GM12864 (cell line): ENCODE results near the gene LDHAL6B.

Experiments used
- DNase-seq: peaks from one replicate; pipeline ENCODE4 v3.0.0-alpha.2; 2011; ENCODE audit warnings: low read depth
- H3K4me3 ChIP-seq: 2 replicates; pipeline ENCODE4 v1.5.1; 2011; ENCODE audit warnings: mild to moderate bottlenecking, low read depth, low read length, control low read depth
- TF ChIP-seq, protein P1 (sequence below): IDR thresholded peaks from 2 replicates; pipeline ENCODE4 v1.5.1; 2011; ENCODE audit warnings: low read depth, mild to moderate bottlenecking, moderate library complexity, low read length, control low read depth, inconsistent platforms; ENCODE audit errors: missing control alignments

The LDHAL6B gene

DNA sequence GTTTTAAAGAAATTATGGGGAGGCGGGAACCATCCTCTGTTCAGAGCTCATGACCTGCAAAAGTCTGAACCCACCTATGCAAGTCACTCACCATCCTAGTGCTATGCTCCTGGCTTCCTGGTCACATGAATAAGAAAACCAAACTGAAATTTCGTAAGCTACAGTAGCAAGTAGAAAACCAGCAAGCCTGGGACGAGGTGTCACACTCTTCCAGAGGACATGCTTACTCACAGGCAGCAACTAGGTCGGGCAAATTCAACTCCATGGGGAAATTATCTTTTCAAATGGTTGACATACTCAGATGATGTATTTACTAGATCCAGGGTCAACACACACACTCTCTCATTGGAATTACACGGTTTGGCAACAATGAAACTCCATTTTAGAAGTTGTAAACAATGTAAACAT, 31.3 kb downstream of the LDHAL6B start:
- H3K4me3 ChIP-seq, result peak overlapping the region; percentile 35; the same call in 1 of the 2 replicates
- TF ChIP-seq, protein P1, sequence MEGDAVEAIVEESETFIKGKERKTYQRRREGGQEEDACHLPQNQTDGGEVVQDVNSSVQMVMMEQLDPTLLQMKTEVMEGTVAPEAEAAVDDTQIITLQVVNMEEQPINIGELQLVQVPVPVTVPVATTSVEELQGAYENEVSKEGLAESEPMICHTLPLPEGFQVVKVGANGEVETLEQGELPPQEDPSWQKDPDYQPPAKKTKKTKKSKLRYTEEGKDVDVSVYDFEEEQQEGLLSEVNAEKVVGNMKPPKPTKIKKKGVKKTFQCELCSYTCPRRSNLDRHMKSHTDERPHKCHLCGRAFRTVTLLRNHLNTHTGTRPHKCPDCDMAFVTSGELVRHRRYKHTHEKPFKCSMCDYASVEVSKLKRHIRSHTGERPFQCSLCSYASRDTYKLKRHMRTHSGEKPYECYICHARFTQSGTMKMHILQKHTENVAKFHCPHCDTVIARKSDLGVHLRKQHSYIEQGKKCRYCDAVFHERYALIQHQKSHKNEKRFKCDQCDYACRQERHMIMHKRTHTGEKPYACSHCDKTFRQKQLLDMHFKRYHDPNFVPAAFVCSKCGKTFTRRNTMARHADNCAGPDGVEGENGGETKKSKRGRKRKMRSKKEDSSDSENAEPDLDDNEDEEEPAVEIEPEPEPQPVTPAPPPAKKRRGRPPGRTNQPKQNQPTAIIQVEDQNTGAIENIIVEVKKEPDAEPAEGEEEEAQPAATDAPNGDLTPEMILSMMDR, result no peak
- peak; percentile 60 for DNase-seq

DNA sequence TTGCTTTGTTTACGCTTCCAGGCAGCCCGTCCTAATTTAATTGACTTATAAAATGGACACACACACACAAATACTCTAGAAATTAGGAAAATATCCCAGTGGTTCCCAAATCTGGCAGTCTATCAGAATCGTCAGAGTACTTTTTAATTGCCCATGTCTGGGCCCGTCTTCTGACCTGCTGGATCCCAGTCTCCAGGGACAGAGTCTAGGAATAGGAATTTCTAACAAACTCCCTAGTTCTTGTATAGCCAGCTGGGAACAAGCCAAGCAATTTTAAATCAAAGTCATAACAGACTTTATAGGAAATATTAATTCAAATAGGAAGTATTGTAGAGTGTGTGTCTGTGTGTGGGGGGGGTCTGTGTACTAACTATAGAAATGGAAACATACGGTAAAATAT, 33.4 kb downstream of the LDHAL6B start:
- no peak for DNase-seq
- TF ChIP-seq, protein P1, result no peak
- H3K4me3 ChIP-seq, result no peak overlapping the region

DNA sequence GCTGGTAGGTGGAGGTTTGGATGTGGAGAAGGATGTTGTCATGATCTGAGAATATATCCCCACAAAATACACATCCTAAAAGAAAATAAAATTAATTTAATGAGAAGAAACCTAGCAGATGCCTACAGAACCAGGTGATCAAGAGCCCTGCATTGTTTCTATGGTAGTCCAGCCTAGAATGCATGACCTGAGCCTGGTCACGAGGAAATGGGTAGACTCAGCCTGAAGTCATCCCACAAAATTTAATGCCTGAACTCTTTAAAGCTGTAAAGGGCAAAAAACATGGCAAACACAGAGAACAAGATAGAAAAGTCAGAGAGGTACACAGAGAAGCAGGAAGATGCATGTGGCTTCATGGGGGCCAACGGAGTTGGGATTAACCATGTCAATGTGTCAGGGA, 36.0 kb downstream of the LDHAL6B start:
- DNase-seq, result no peak
- no peak overlapping the region for H3K4me3 ChIP-seq
- TF ChIP-seq, protein P1, result no peak

DNA sequence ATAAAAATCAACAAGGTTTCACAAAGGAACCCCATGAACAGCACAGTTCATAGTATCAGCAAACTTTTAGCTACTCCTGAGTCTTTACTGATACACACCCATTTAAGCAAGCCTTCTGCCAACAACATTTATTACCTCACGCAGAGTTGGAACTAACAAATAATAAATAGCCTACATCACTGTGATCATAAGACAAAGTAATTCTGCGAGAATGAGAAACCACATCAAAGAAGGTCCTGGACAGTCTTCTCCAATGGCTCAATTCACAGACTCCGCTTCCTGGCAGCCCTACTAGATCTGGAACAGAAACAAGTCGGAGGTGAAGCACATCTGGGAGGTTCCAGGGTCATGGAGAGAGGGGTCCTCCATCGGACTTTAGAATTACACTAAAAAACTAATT, 37.0 kb downstream of the LDHAL6B start:
- no peak overlapping the region for H3K4me3 ChIP-seq
- TF ChIP-seq, protein P1, result no peak
- no peak for DNase-seq

DNA sequence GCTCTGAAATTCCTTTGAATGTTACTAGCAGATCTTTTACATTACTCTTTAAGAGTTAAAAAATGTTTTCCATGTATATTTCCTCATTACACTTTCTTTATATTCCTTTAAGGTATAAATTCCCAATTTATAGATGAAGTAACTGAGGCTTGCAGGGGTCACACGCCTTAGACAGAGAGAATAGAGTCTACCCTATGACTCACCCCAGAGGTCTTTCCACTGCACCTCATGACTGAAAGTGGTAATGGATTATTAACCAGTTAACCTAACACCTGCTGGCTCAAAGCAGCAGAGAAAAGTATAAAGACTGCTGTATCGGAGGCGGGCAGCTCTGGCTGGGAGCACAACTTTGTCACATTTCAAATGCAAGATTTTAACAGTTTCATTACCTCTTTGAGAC, 37.7 kb downstream of the LDHAL6B start:
- DNase-seq, result peak; percentile 52
- no peak overlapping the region for H3K4me3 ChIP-seq
- TF ChIP-seq, protein P1, result no peak

DNA sequence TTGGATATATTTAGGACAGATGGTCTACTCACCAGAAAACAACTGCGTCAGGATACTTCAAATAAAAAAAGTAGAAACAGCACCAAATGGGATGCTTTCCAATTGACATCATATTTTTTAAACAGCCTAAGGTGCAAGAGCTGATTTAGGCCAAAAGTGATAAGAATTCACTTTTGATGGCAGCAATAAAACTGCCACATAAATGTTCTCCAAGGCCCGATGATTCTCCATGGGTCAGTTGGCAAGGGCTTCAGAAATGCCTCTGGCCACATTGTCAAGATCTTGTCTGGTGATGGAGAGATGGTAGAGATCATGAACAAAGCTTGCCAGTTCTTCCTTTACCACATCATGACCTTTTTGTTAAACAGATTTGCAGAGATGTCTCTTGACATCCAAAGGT, 38.9 kb downstream of the LDHAL6B start:
- TF ChIP-seq, protein P1, result no peak
- no peak for DNase-seq
- no peak overlapping the region for H3K4me3 ChIP-seq

DNA sequence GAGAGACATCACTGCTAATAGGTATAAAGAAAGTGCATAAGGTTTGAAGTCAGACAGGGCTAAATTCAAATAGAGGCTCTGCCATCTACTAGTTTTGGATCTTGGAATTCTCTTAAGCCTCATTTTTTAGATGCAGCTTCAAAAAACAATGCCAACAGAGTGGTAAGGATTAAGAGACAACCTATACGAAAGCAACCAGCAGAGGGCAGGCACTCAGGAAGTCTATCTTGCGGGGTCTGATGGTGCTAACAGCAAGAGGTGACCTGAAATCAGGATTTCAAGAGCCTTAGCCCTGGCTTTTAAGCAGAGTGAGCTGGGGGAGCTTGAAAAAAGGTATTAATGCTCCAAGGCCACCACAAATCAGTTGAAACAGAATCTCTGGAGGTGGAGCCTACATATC, 40.7 kb downstream of the LDHAL6B start:
- no peak overlapping the region for H3K4me3 ChIP-seq
- TF ChIP-seq, protein P1, result peak; percentile 73
- peak; percentile 67 for DNase-seq
